Epidermal melanocyte (primary cell): ENCODE results near the gene TBC1D2B.

Experiments used
- DNase-seq: peaks from one replicate; pipeline ENCODE4 v3.0.0; 2011; ENCODE audit warnings: low spot score; ENCODE audit not compliant: insufficient read length

TBC1D2B gene

GRCh38 chr15:78097667-78098066 lies 20.2 kb upstream of the TBC1D2B start:
- no peak for DNase-seq

GRCh38 chr15:78093242-78094020 lies 15.9 kb upstream of the TBC1D2B start:
- peak; percentile 79 for DNase-seq

GRCh38 chr15:78092261-78093041 lies 14.9 kb upstream of the TBC1D2B start, which contains the start of gene SH2D7:
TSS of gene SH2D7 (plus strand) at chr15:78092561. CDS start at chr15:78092585, 24 bp downstream.
- DNase-seq: no peak

- DNase-seq: no peak
Measured at GRCh38 chr15:78090422-78091063, 13.0 kb upstream of the TBC1D2B start.

GRCh38 chr15:78088773-78089080 lies 11.2 kb upstream of the TBC1D2B start:
- no peak for DNase-seq

DNA sequence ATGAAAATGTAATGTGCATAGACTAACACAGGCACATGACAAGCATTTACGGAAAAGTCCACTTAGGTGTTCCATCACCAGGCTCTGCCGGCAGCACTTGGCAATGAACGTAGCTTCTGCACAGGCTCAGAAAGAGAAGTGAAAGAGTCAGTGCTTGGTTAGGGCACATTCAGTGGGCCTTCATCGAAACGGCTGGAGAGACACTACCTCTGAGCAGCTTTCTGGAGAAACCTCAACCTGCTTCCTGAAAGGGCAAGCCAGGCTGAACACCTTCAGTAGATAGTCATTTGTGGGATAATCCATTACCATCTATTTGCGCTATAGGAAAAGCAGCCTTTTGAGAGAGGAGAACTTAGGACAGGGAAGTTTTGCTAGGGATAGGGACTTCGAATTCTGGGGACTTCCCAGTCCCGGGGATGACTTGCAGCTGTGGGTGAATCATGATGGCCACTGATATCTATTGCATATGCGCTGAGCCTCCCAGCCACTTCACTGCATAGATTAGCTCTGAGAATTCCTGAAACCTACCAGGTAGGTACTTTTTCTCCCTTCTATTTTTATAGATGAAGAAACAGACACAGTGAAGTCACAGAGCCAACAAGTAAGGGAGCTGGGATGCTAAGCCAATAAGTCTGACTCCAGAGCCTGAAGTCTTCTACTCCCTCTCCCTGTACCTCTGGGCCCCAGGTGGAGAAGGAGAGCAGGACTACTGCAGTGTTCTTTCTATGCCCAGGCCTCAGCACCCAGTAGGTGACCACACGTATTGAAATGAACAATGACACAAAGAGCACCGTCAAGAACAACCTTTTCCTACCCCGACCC lies 10.7 kb upstream of the TBC1D2B start:
- DNase-seq: no peak

- no peak for DNase-seq
Measured at GRCh38 chr15:78085928-78086327, 8.4 kb upstream of the TBC1D2B start.

DNA sequence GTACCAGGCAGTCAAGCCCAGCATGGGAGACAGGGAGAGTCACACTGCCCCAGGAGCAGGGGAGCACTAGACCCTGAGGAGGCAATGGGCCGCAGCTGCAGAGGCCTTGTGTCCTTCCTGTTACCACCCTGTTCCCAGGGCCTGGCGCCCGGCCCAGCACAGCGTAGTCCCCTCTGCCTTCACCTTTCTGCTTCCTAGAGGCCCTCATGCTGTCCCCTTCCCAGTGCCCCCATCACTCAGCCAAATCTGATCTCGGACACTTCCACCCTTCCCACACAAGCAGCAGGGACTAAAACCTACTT lies 6.9 kb upstream of the TBC1D2B start:
- DNase-seq: no peak

DNA sequence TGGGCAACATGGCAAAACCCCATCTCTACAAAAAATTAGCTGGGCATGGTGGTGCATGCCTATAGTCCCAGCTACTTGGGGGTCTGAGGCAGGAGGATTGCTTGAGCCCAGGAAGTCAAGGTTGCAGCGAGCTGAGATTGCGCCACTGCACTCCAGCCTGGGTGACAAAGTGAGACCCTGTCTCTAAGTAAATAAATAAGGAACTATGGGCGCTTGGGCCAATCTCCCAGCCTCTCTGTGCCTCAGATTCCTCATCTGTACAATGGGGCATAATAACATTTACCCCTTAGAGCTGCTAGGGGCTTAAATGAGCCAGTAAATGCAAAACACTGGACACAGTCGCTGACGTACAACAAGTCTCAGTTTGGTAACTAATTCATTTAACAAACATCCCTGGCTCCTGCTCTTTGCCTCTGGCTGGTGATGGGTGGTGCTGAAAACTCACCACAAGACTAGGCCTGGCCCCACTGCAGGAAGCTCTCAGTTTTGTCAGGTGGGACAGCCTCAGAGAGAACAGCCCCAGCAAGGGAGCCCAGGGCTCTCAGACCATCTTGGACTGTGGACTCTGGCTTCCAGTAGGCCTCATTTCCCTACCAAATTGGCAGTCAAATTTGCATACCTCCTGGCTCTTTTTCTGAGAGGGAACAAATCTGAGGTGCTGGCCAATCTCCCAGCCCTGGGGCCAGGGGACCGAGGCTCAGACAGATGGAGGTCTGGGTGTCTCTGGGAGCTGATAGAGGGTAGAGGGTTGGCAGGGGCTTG lies 6.4 kb upstream of the TBC1D2B start:
- no peak for DNase-seq

- no peak for DNase-seq
Measured at GRCh38 chr15:78083186-78083585, 5.7 kb upstream of the TBC1D2B start.

- no peak for DNase-seq
Measured at GRCh38 chr15:78082743-78083110, 5.2 kb upstream of the TBC1D2B start.

- DNase-seq: no peak
Measured at GRCh38 chr15:78082106-78082742, 4.7 kb upstream of the TBC1D2B start.

- no peak for DNase-seq
Measured at GRCh38 chr15:78080088-78080460, 2.6 kb upstream of the TBC1D2B start.

GRCh38 chr15:78079298-78080087 lies 2.0 kb upstream of the TBC1D2B start:
- no peak for DNase-seq

DNA sequence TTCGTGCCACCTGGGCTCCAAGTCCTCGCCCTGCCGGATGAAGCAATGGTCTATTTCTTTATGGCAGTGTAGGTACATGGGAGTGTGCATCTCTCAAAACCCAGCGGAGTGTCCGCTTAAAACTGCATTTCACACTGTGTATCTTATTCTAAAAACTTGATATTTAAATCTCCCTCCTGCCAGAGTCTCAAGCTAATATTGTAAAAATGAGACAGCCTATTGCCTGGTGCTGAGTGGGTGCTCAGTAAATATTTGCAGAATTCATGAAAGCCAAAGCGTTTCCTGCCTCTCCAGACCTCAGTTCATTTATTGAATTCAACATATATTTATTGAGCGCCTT lies 330 bp upstream of the TBC1D2B start:
- no peak for DNase-seq

DNA sequence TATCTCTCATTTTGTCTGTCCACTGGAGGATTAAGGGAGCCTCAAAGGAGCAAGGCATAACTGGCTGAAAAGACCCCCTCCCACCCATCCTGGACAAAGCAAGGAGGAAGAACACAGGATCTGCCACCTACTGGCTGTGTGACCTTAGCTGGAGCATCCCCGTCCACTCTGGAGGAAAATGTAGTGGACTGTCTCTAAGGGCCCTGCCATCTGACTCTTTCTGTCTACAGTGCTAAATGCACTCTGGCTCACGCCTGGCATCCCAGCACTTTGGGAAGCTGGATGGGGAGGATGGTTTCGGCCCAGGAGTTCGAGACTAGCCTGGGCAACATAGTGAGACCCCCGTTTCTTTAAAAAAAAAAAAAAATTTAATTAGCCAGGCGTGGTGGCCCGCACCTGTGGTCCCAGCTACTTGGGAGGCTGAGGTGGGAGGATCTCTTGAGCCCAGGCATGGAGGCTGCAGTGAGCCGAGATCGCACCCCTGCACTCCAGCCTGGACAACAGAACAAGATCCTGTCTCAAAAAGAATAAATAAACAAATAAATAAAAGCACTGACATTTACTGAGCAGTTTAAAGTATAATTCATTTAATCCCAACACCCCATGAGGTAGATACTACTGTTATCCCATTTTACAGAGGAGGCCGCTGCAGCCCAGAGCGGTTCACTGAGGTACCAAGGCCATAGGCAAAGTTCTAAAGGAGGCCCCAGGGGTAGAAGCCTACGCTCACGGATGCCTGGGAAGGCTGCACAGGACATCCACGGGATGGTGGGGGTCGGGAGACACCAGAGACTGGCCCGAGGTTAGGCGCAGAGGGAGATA lies 1.1 kb downstream of the TBC1D2B start:
- DNase-seq: no peak

DNA sequence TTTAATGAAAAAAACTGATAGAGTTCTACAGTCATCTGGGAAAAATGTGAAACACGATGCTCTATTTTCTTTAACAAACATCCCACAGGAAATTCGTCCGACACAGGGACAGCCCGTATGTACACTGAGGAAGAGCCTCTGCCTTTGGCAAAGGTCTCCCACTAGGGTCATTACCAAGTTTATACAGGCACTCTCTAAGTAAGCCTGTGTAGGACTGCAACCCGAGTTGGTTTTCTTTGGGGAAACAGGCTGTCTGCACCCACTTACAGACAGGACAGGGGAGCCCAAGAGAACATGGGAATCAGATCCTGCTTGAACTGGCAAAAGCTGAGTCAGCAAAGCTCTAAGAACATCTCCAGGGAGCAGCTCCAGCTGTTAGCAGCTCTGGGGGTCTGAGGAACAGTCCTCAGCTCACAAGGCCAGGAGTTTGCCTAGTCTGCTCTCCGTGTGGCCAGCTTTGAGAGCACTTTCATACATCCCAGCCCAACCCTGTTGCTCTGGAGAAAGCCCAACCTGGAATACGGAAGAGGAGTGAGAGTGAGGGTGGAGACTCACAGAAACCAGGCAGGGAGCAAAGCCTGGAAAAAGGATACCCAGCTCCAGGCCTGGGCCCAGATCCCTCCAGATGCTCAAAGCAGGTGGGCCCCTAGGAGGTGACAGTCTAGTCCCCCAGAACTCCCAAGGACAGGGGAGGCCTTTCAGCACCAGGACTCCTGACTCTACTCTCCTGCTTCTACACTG lies 1.9 kb downstream of the TBC1D2B start:
- peak; percentile 48 for DNase-seq

DNA sequence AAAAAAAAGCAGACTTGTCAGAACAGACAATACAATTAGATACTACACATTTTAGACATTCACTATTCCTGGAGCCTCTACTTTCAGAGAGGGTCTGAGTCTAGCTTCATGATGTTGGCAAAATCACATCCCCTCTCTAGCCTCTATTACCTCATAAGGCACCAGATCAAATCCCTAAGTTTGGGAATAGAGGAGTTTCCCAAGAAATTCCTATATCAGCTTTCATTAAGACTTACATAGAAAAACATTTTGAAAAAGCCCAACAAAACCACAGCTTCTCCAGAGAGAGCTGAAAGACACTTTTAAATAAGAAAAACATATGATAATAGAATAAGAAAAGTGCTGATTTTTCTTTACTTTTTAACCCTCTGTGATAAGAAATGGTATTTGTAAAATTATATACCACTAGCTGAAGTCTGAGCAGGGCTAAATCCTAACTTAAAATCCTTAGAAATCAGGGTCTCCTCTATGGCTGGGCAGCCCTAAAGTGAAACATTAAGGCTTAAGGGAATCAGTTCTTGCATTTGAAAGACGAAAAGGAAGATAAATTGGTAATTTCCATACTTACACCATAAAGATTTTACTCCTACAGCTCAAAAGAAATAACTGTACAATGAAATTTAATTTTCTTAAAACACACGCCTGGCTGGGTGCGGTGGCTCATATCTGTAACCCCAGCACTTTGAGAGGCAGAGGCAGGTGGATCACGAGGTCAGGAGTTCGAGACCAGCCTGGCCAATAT lies 4.3 kb downstream of the TBC1D2B start:
- DNase-seq: no peak
